ENCODE results near the gene STK38.

GRCh38 chr6:36445621-36446020 is 101.7 kb downstream of the STK38 start:
- TF ChIP-seq POLR2A (IDR thresholded peaks at IDR 0.05; ENCODE audit: low read depth, low read length): no peak
- no peak for TF ChIP-seq TAF1 (IDR thresholded peaks at IDR 0.05; ENCODE audit: low read depth, low read length)
- no peak for TF ChIP-seq POLR2AphosphoS5 (IDR thresholded peaks at IDR 0.05; ENCODE audit: low read depth, low read length)

All from GM12891 (cell line).